ENCODE measurements around the gene ZGPAT. TPM values are rescaled to one million over a fixed set of nuclear protein-coding genes. Genes with fewer than 3 reads are reported as not detected.

Gene ZGPAT
- total RNA-seq, 1 experiment from 2014 or later: 27.6 TPM

DNA sequence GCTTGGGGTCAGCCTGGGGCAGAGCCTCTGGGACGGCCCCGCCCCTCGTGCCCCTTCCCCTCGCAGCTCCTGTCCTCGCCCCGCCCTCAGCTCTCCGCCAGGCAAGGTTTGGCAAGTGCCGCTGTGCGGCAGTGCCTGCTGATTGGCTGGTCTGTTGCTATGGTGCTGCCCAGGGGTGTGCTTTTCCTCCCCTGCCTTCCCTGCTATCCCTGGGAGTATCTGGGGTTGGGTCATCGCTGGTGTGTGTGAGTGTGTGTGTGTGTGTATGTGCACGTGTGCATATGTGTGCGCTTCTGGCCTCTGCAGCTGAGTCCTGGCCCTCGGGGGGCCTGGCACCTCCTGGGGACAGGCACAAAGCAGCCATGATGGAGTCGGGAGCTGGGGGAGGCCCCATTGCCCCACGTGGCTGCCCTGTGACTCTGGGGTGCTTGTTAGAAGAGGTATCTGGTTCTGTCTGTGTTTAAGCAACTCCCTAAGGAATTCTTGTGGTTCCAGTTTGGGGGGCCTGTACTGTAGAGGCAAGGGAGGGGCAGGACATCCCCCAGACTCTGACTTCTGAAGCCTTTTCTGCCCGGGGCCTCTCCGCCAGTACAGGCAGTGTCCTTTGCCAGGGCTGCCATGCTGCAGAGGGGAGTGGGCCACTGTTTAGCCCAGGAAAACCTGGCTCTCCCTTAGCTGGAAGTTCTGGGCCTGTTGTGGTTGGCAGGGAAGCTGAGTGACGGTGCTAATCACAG, 42.8 kb upstream of the ZGPAT start:
- no peaks in the 10 kb centered on the region for H3K79me1 ChIP-seq (ENCODE audit: insufficient read depth, low read depth, low read length, poor library complexity, severe bottlenecking)
- H3K36me3 Mint-ChIP-seq (ENCODE audit: insufficient read depth in 1 of 3, low read depth in 3 of 3): peaks cover 27 to 60% (median 55%) of the 10 kb centered on the region in 3 experiments
- no peak overlapping the region for H3K18ac ChIP-seq (ENCODE audit: insufficient read length, low read depth, low read length)
- H2BK5ac ChIP-seq (ENCODE audit: insufficient read length, low read length): no peak overlapping the region
- no peaks in the 10 kb centered on the region for H3K9me3 ChIP-seq (ENCODE audit: control insufficient read depth, low read depth, low read length)
- no peaks in the 10 kb centered on the region; the same call in 1 of the 2 replicates for H3K27me3 ChIP-seq (ENCODE audit: insufficient read depth, low read length)
- peak overlapping the region in 2 of 3 experiments; percentile 40 to 68; a peak in 4 of 7 replicates for H3K27ac Mint-ChIP-seq
- H3K23ac ChIP-seq (ENCODE audit: insufficient read length, low read depth, low read length): no peak overlapping the region
- H4K8ac ChIP-seq (replicated peaks; ENCODE audit: insufficient read length, low read depth, low read length): no peak overlapping the region
- no peak overlapping the region for H2AK5ac ChIP-seq (ENCODE audit: insufficient read length, low read length)
- H3K56ac ChIP-seq (ENCODE audit: insufficient read length, low read depth, low read length): no peak overlapping the region
- TF ChIP-seq, protein P1, sequence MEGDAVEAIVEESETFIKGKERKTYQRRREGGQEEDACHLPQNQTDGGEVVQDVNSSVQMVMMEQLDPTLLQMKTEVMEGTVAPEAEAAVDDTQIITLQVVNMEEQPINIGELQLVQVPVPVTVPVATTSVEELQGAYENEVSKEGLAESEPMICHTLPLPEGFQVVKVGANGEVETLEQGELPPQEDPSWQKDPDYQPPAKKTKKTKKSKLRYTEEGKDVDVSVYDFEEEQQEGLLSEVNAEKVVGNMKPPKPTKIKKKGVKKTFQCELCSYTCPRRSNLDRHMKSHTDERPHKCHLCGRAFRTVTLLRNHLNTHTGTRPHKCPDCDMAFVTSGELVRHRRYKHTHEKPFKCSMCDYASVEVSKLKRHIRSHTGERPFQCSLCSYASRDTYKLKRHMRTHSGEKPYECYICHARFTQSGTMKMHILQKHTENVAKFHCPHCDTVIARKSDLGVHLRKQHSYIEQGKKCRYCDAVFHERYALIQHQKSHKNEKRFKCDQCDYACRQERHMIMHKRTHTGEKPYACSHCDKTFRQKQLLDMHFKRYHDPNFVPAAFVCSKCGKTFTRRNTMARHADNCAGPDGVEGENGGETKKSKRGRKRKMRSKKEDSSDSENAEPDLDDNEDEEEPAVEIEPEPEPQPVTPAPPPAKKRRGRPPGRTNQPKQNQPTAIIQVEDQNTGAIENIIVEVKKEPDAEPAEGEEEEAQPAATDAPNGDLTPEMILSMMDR (conservative IDR thresholded peaks at IDR 0.05): no peak
- no peak overlapping the region for H4K5ac ChIP-seq (ENCODE audit: insufficient read length, low read depth, low read length)
- H2BK12ac ChIP-seq (ENCODE audit: insufficient read length, low read depth, low read length): no peak overlapping the region
- no peak overlapping the region for H3K14ac ChIP-seq (ENCODE audit: insufficient read depth, low read length)
- no peaks in the 10 kb centered on the region for H4K20me1 ChIP-seq (ENCODE audit: control insufficient read depth, insufficient read depth, insufficient read length)
- H3K4me3 Mint-ChIP-seq: peak overlapping the region in 1 of 2 experiments; percentile 42; a peak in 1 of 5 replicates
- H3K4me1 ChIP-seq (ENCODE audit: insufficient read depth, low read length): no peaks in the 10 kb centered on the region
- no peak overlapping the region for H3K4ac ChIP-seq (ENCODE audit: low read depth, low read length)
- no peak overlapping the region for H3K9ac ChIP-seq (ENCODE audit: extremely low read depth, insufficient read length, low read length)
- H3K4me1 Mint-ChIP-seq: peaks cover 0 to 4% of the 10 kb centered on the region in 2 experiments; a peak in 1 of 4 replicates
- H3K23me2 ChIP-seq (ENCODE audit: insufficient read length, low read depth, low read length, poor library complexity, severe bottlenecking): no peaks in the 10 kb centered on the region
- no peak overlapping the region for H3K4me2 ChIP-seq (ENCODE audit: insufficient read depth, insufficient read length, low read length)
- H3K9me3 Mint-ChIP-seq: no peaks in the 10 kb centered on the region
- H3K27ac ChIP-seq (ENCODE audit: insufficient read length, low read depth, low read length): no peak overlapping the region
- no peak overlapping the region for H2AFZ ChIP-seq (ENCODE audit: low read length)
- H2BK120ac ChIP-seq (ENCODE audit: low read depth, low read length, poor library complexity, severe bottlenecking): no peak overlapping the region
- H3K79me2 ChIP-seq (ENCODE audit: insufficient read depth, low read length): no peaks in the 10 kb centered on the region
- no CpG with 5 or more reads among the region's 18 CpGs for WGBS (ENCODE audit: extremely low coverage, insufficient read length, low lambda C conversion rate)
- H2BK20ac ChIP-seq (ENCODE audit: low read depth, low read length, poor library complexity, severe bottlenecking): no peak overlapping the region
- DNase-seq: peak; percentile 72
- no peak overlapping the region for H4K91ac ChIP-seq (ENCODE audit: insufficient read length, low read depth, low read length)
- no peak overlapping the region for H3T11ph ChIP-seq (ENCODE audit: low read length)
- H3K27me3 Mint-ChIP-seq (ENCODE audit: low read depth): no peaks in the 10 kb centered on the region
- H2BK15ac ChIP-seq (ENCODE audit: low read depth, low read length): no peak overlapping the region

All from H9 (cell line).